Measurements from ENCODE around the gene MMP14. TPM values are rescaled to one million over a fixed set of nuclear protein-coding genes. Genes with fewer than 3 reads are reported as not detected.

Gene MMP14
- total RNA-seq, 1 donor, result 188 TPM

GRCh38 chr14:22886500-22887259 lies 50.3 kb downstream of the MMP14 start:
- TF ChIP-seq CTCF (IDR thresholded peaks at IDR 0.05; ENCODE audit: insufficient read depth, low read depth, low read length), result peak; percentile 7
- DNase-seq (ENCODE audit: low read depth), result peak; percentile 69
- H3K4me3 ChIP-seq (ENCODE audit: low read depth, low read length), result peak overlapping the region; percentile 76

GRCh38 chr14:22887260-22887989 lies 51.0 kb downstream of the MMP14 start:
- peak overlapping the region; percentile 76 for H3K4me3 ChIP-seq (ENCODE audit: low read depth, low read length)
- no peak for TF ChIP-seq CTCF (IDR thresholded peaks at IDR 0.05; ENCODE audit: insufficient read depth, low read depth, low read length)
- DNase-seq (ENCODE audit: low read depth), result peak; percentile 86

- peak overlapping the region; percentile 76 for H3K4me3 ChIP-seq (ENCODE audit: low read depth, low read length)
- no peak for DNase-seq (ENCODE audit: low read depth)
- no peak for TF ChIP-seq CTCF (IDR thresholded peaks at IDR 0.05; ENCODE audit: insufficient read depth, low read depth, low read length)
Measured at GRCh38 chr14:22887990-22888378, 51.6 kb downstream of the MMP14 start.

- H3K4me3 ChIP-seq (ENCODE audit: low read depth, low read length), result no peak overlapping the region
- no peak for DNase-seq (ENCODE audit: low read depth)
- TF ChIP-seq CTCF (IDR thresholded peaks at IDR 0.05; ENCODE audit: insufficient read depth, low read depth, low read length), result no peak
Measured at GRCh38 chr14:22888662-22889061, 52.3 kb downstream of the MMP14 start.

GRCh38 chr14:22890416-22890815 lies 54.0 kb downstream of the MMP14 start:
- DNase-seq (ENCODE audit: low read depth), result no peak
- no peak overlapping the region for H3K4me3 ChIP-seq (ENCODE audit: low read depth, low read length)
- no peak for TF ChIP-seq CTCF (IDR thresholded peaks at IDR 0.05; ENCODE audit: insufficient read depth, low read depth, low read length)

GRCh38 chr14:22892488-22892887 lies 56.1 kb downstream of the MMP14 start:
- no peak for DNase-seq (ENCODE audit: low read depth)

More at GRCh38 chr14:22892488-22892887, 56.1 kb downstream of the MMP14 start:
- TF ChIP-seq CTCF (IDR thresholded peaks at IDR 0.05; ENCODE audit: insufficient read depth, low read depth, low read length), result no peak
- no peak overlapping the region for H3K4me3 ChIP-seq (ENCODE audit: low read depth, low read length)
